PFSK-1 (cell line): ENCODE results near the gene TMEM266.

ENCODE experiments used
- POLR2AphosphoS5 ChIP-seq: IDR thresholded peaks from 2 replicates; pipeline ENCODE4 v1.6.1; 2012; ENCODE audit warnings: low read depth, mild to moderate bottlenecking, control low read depth, low read length, moderate library complexity
- SIN3A ChIP-seq: IDR thresholded peaks from 2 replicates; pipeline ENCODE4 v1.6.1; 2012; ENCODE audit warnings: mild to moderate bottlenecking, low read length, moderate library complexity, borderline replicate concordance; ENCODE audit not compliant: insufficient read depth
- TAF1 ChIP-seq: IDR thresholded peaks from 2 replicates; pipeline ENCODE4 v1.6.1; 2012; ENCODE audit warnings: low read length, control low read depth, borderline replicate concordance; ENCODE audit not compliant: insufficient read depth
- TF ChIP-seq, protein P1 (sequence below), 2 experiments: IDR thresholded peaks; 2 replicates each; pipeline versions ENCODE4 v1.6.1 to v1.8.0; 2011 to 2012; ENCODE audit warnings: low read depth in 2 of 2, low read length in 2 of 2, control low read depth in 1 of 2, inconsistent platforms in 1 of 2, mild to moderate bottlenecking in 1 of 2, moderate library complexity in 1 of 2; ENCODE audit not compliant: insufficient read depth in 1 of 2

DNA sequence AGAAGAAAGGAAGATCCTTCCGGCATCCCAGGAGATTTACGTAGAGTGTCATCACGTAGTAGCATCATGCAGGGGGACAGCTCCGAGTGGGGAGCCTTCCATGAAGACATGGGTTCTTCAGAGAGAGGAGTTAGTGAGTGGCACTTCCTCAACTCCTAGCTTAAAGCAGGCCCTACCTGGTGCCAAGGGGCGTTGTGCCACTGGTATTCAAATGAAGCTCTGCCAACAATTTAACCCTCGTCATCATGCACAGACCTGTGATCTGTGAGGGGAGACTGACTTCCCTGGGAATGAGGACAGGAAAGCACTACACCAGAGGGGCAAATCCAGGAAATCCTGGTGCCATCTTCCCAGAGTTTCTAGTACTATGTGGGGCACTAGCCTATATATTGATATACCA is 59.0 kb downstream of the TMEM266 start:
- TF ChIP-seq SIN3A (no peak), POLR2AphosphoS5 (no peak), TAF1 (no peak)
- TF ChIP-seq, protein P1, sequence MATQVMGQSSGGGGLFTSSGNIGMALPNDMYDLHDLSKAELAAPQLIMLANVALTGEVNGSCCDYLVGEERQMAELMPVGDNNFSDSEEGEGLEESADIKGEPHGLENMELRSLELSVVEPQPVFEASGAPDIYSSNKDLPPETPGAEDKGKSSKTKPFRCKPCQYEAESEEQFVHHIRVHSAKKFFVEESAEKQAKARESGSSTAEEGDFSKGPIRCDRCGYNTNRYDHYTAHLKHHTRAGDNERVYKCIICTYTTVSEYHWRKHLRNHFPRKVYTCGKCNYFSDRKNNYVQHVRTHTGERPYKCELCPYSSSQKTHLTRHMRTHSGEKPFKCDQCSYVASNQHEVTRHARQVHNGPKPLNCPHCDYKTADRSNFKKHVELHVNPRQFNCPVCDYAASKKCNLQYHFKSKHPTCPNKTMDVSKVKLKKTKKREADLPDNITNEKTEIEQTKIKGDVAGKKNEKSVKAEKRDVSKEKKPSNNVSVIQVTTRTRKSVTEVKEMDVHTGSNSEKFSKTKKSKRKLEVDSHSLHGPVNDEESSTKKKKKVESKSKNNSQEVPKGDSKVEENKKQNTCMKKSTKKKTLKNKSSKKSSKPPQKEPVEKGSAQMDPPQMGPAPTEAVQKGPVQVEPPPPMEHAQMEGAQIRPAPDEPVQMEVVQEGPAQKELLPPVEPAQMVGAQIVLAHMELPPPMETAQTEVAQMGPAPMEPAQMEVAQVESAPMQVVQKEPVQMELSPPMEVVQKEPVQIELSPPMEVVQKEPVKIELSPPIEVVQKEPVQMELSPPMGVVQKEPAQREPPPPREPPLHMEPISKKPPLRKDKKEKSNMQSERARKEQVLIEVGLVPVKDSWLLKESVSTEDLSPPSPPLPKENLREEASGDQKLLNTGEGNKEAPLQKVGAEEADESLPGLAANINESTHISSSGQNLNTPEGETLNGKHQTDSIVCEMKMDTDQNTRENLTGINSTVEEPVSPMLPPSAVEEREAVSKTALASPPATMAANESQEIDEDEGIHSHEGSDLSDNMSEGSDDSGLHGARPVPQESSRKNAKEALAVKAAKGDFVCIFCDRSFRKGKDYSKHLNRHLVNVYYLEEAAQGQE (IDR thresholded peaks at IDR 0.05; ENCODE audit: insufficient read depth in 1 of 2, low read depth in 2 of 2, low read length in 2 of 2): no peak
